G401.6 (cell line): Measurements from ENCODE around the gene KRTAP1-3.
"Not testable (repeated sequence)": the region's sequence is repeated elsewhere in the genome, so short reads cannot be mapped to it uniquely, and the experiment has no call there.

Experiments
- FAIRE-seq: peaks from 2 replicates; lab custom pipeline; 2012; peaks lifted over from hg19 to GRCh38; lab: Jason Lieb, UNC

KRTAP1-3 gene

GRCh38 chr17:41010441-41010840, 24.2 kb downstream of the KRTAP1-3 start:
- FAIRE-seq = no peak

GRCh38 chr17:41009936-41010335, 24.7 kb downstream of the KRTAP1-3 start:
- FAIRE-seq = no peak

- FAIRE-seq = no peak
These were observed 25.3 kb downstream of the KRTAP1-3 start for GRCh38 chr17:41009301-41009760.

GRCh38 chr17:41008811-41009210, 25.9 kb downstream of the KRTAP1-3 start, which contains the start of gene KRTAP3-1:
KRTAP3-1 (minus strand) TSS chr17:41009128; CDS start chr17:41009074, 54 bp downstream.
- FAIRE-seq = no peak

- no peak for FAIRE-seq
These were observed 30.3 kb downstream of the KRTAP1-3 start for GRCh38 chr17:41004397-41004796.

GRCh38 chr17:41003926-41004325, 30.7 kb downstream of the KRTAP1-3 start:
- FAIRE-seq = no peak

GRCh38 chr17:41002814-41003213, 31.9 kb downstream of the KRTAP1-3 start:
- FAIRE-seq = no peak

GRCh38 chr17:41001795-41002194, 32.9 kb downstream of the KRTAP1-3 start:
- no peak for FAIRE-seq

- not testable (repeated sequence) for FAIRE-seq
These were observed 35.1 kb downstream of the KRTAP1-3 start, which contains the start of gene KRTAP3-2 for GRCh38 chr17:40999563-40999962. KRTAP3-2 (minus strand) TSS chr17:40999906; CDS start chr17:40999853, 53 bp downstream.

- no peak for FAIRE-seq
These were observed 37.3 kb downstream of the KRTAP1-3 start for GRCh38 chr17:40997361-40997760.

- FAIRE-seq = no peak
These were observed 37.8 kb downstream of the KRTAP1-3 start for GRCh38 chr17:40996829-40997228.

- FAIRE-seq = no peak
These were observed 39.6 kb downstream of the KRTAP1-3 start for GRCh38 chr17:40995116-40995515.

- no peak for FAIRE-seq
These were observed 40.8 kb downstream of the KRTAP1-3 start, which contains the start of gene KRTAP3-3 for GRCh38 chr17:40993839-40994238. KRTAP3-3 (minus strand) TSS chr17:40994164; CDS start chr17:40994097, 67 bp downstream.

- FAIRE-seq = no peak
These were observed 41.6 kb downstream of the KRTAP1-3 start for GRCh38 chr17:40993084-40993483.

- no peak for FAIRE-seq
These were observed 42.0 kb downstream of the KRTAP1-3 start for GRCh38 chr17:40992666-40993065.

GRCh38 chr17:40986920-40987319, 47.8 kb downstream of the KRTAP1-3 start:
- FAIRE-seq = no peak

GRCh38 chr17:40984226-40984625, 50.4 kb downstream of the KRTAP1-3 start, which contains the start of gene KRT40:
KRT40 (minus strand) TSS chr17:40984326; CDS start chr17:40984273, 53 bp downstream.
- FAIRE-seq = no peak
